ENCODE measurements around the gene BBIP1.

- TF ChIP-seq CTCF (conservative IDR thresholded peaks at IDR 0.05; ENCODE audit: low read depth in 2 of 2) = no peak
- TF ChIP-seq CREB1 (CRISPR knock-in tag; IDR thresholded peaks at IDR 0.05; ENCODE audit: low read depth) = no peak
- no peak for TF ChIP-seq EZH2 (IDR thresholded peaks at IDR 0.05; ENCODE audit: low read depth, unreplicated experiment)
- no peak for TF ChIP-seq JUNB (IDR thresholded peaks at IDR 0.05; ENCODE audit: unreplicated experiment)
Observed at GRCh38 chr10:110851020-110851612, 67.9 kb downstream of the BBIP1 start.

All from GM23338 (cell line).